A549 (cell line): Measurements from ENCODE around the gene LTA4H. TPM values are rescaled to one million over a fixed set of nuclear protein-coding genes. Genes with fewer than 3 reads are reported as not detected.

ENCODE experiments used
- ATAC-seq, 2 experiments: fragments of 200-7000 bp in 1 of 2; fragments of >200 bp in 1 of 2; cut with Nextera tagmentation in 1 of 2; cut with Tn5 transposase in 1 of 2; 3 replicates each; pipeline versions ENCODE4 v1.8.0 to v1.9.1; 2018 to 2020; ENCODE audit warnings: mild to moderate bottlenecking in 1 of 2, moderate library complexity in 1 of 2
- CTCF ChIA-PET: fragments of 300-600 bp; sonication (Branson Sonifier 250); formaldehyde crosslinking; extraction: SDS; loops from one replicate; lab custom pipeline; 2021; ENCODE audit warnings: antibody characterized with exemption, inconsistent platforms; lab: Yijun Ruan, JAX
- POLR2A ChIA-PET: fragments of 350-600 bp; formaldehyde crosslinking; extraction: SDS; loops from one replicate; lab custom pipeline; 2021; ENCODE audit warnings: antibody characterized with exemption, inconsistent platforms; lab: Yijun Ruan, JAX
- DNase-seq, 2 experiments: peaks; one replicate each; pipeline versions ENCODE4 v3.0.0 to v3.0.0-alpha.2; 2011 to 2016; ENCODE audit warnings: low read depth in 1 of 2, low spot score in 1 of 2
- FAIRE-seq: peaks from 2 replicates; lab custom pipeline; 2011; peaks lifted over from hg19 to GRCh38; lab: Jason Lieb, UNC
- H3K27ac ChIP-seq, 2 experiments: fragments of >200 bp; sonication (Bioruptor Twin); formaldehyde crosslinking; 3 replicates each; pipeline ENCODE4 v1.5.1; 2016 to 2017
- H3K4me1 ChIP-seq: fragments of >200 bp; sonication (Bioruptor Twin); formaldehyde crosslinking; 3 replicates; pipeline ENCODE4 v1.6.1; 2016
- H3K4me2 ChIP-seq: fragments of >200 bp; sonication (Bioruptor Twin); formaldehyde crosslinking; 3 replicates; pipeline ENCODE4 v1.6.1; 2016
- H3K4me3 ChIP-seq: fragments of >200 bp; sonication (Bioruptor Twin); formaldehyde crosslinking; 3 replicates; pipeline ENCODE4 v1.5.1; 2016
- H3K9me3 ChIP-seq: fragments of >200 bp; sonication (Bioruptor Twin); formaldehyde crosslinking; 3 replicates; pipeline ENCODE4 v1.6.1; 2016
- BHLHE40 ChIP-seq: IDR thresholded peaks from 2 replicates; pipeline ENCODE4 v1.6.1; 2012; ENCODE audit warnings: low read depth, low read length, inconsistent platforms
- CBX8 ChIP-seq: fragments of 200-600 bp; sonication (generic); IDR thresholded peaks from 2 replicates; pipeline ENCODE4 v1.6.1; 2016
- CHD4 ChIP-seq: fragments of 200-600 bp; sonication (generic); IDR thresholded peaks from 2 replicates; pipeline ENCODE4 v1.6.1; 2016; ENCODE audit warnings: antibody characterized with exemption, mild to moderate bottlenecking, borderline replicate concordance
- EHF ChIP-seq: fragments of 250-450 bp; sonication (Bioruptor Pico); IDR thresholded peaks from 2 replicates; pipeline ENCODE4 v1.5.0; 2020; ENCODE audit warnings: mild to moderate bottlenecking
- EHMT2 ChIP-seq: fragments of 200-600 bp; sonication (generic); IDR thresholded peaks from 2 replicates; pipeline ENCODE4 v1.6.1; 2016; ENCODE audit warnings: antibody characterized with exemption, low read depth, mild to moderate bottlenecking, moderate library complexity
- FOSB ChIP-seq: fragments of 250-450 bp; sonication (Bioruptor Pico); IDR thresholded peaks from 2 replicates; pipeline ENCODE4 v1.5.0; 2020; ENCODE audit warnings: mild to moderate bottlenecking, moderate library complexity
- HDAC2 ChIP-seq: fragments of 200-600 bp; sonication (generic); IDR thresholded peaks from 2 replicates; pipeline ENCODE4 v1.6.1; 2016
- KDM1A ChIP-seq: fragments of 200-600 bp; sonication (generic); IDR thresholded peaks from 2 replicates; pipeline ENCODE4 v1.6.1; 2016; ENCODE audit warnings: low read depth, mild to moderate bottlenecking
- MAFK ChIP-seq: fragments of 450-650 bp; IDR thresholded peaks from 2 replicates; pipeline ENCODE4 v1.6.1; 2014; ENCODE audit not compliant: partially characterized antibody
- NFE2L2 ChIP-seq: fragments of 150-350 bp; conservative IDR thresholded peaks from 2 replicates; pipeline ENCODE4 v1.6.1; 2014; ENCODE audit warnings: low read length
- NPAS2 ChIP-seq: fragments of 250-450 bp; sonication (Bioruptor Pico); IDR thresholded peaks from 2 replicates; pipeline ENCODE4 v1.8.0; 2022; ENCODE audit warnings: mild to moderate bottlenecking, moderate library complexity, borderline replicate concordance
- NR3C1 ChIP-seq: fragments of >200 bp; sonication (Bioruptor Twin); formaldehyde crosslinking; IDR thresholded peaks from 3 replicates; pipeline ENCODE4 v1.6.1; 2017
- RAD21 ChIP-seq, 2 experiments: fragments of >200 bp in 1 of 2; sonication (Bioruptor Twin) in 1 of 2; formaldehyde crosslinking in 1 of 2; IDR thresholded peaks in 1 of 2; conservative IDR thresholded peaks in 1 of 2; 2 replicates in 1 of 2; 3 replicates in 1 of 2; pipeline ENCODE4 v1.6.1; 2012 to 2018; ENCODE audit warnings: inconsistent platforms in 1 of 2
- RCOR1 ChIP-seq: fragments of 150-350 bp; IDR thresholded peaks from 2 replicates; pipeline ENCODE4 v1.6.1; 2014; ENCODE audit warnings: antibody characterized with exemption, low read length, low read depth
- RFX5 ChIP-seq: fragments of 450-650 bp; IDR thresholded peaks from 2 replicates; pipeline ENCODE4 v1.7.1; 2014; ENCODE audit warnings: antibody characterized with exemption, mild to moderate bottlenecking, moderate library complexity
- SREBF2 ChIP-seq: fragments of 450-650 bp; IDR thresholded peaks from 2 replicates; pipeline ENCODE4 v1.6.1; 2014; ENCODE audit warnings: mild to moderate bottlenecking, moderate library complexity
- TFCP2L1 ChIP-seq: fragments of 250-450 bp; sonication (Bioruptor Pico); IDR thresholded peaks from 2 replicates; pipeline ENCODE4 v1.5.0; 2021; ENCODE audit warnings: mild to moderate bottlenecking
- ZC3H11A ChIP-seq: fragments of 450-650 bp; IDR thresholded peaks from 2 replicates; pipeline ENCODE4 v1.6.1; 2014; ENCODE audit warnings: antibody characterized with exemption, mild to moderate bottlenecking
- ZSCAN20 ChIP-seq: fragments of 250-450 bp; sonication (Bioruptor Pico); IDR thresholded peaks from 2 replicates; pipeline ENCODE4 v1.8.0; 2022; ENCODE audit warnings: mild to moderate bottlenecking, moderate library complexity
- WGBS: methylation state at CpG from one replicate; pipeline ENCODE4 v1.1.6; 2017; ENCODE audit errors: missing lambda C conversion rate; 5-methylcytosine and 5-hydroxymethylcytosine counted together
- polyA plus RNA-seq, 4 experiments: library from polyadenylated mRNA; depleted of rRNA in 3 of 4; stranded (reverse); fragments of >200 nt; fragmentation: RNase III in 1 of 4; extraction: RNeasy Plus Mini Kit Qiagen cat#74134 plus additional on column Dnase treatment in 1 of 4; gene quantifications; 2 replicates in 3 of 4; 3 replicates in 1 of 4; pipeline ENCODE4 v1.2.3, GENCODE V29; 2011 to 2017
- TF ChIP-seq, protein P1 (sequence below): fragments of 200-600 bp; sonication (generic); IDR thresholded peaks from 2 replicates; pipeline ENCODE4 v1.6.1; 2016; ENCODE audit warnings: antibody characterized with exemption, mild to moderate bottlenecking, moderate library complexity
- TF ChIP-seq, protein P2 (sequence below): fragments of >200 bp; sonication (Bioruptor Twin); formaldehyde crosslinking; IDR thresholded peaks from 3 replicates; pipeline ENCODE4 v1.5.1; 2016

The LTA4H gene
- polyA plus RNA-seq, 2 of the 4 experiments (the other 2 are of a cell fraction): 126 to 174 TPM

DNA sequence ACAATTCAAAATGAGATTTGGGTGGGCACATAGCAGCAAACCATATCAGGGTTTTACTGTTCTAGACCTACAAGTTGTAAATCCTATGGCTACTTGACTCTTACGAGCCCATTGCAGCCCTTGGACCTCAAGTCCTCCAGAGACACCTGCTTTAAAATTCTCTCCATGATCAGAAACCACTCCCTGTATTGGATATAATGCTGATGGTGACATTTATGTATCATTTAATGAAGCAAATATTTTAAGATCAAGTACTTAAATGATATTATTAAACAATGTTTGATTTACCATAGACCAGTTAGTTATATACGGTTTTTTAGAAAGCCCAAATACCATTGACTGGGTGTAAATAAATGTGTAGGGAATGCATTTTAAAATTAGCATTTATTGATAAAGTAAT, 68.1 kb downstream of the LTA4H start:
- no peaks in the 10 kb centered on the region for H3K9me3 ChIP-seq
- DNase-seq: no peak
- WGBS: 90% methylated on average over 2 of the region's 2 CpGs
- no peak overlapping the region for H3K4me2 ChIP-seq
- ChIA-PET CTCF (interaction anchor here (1.1 to 2.3 kb wide), 2 partner anchors 17 to 49 kb away, joined by 3 to 7 read pairs; no protein-coding TSS in a partner anchor), POLR2A (no interaction called here)
- ATAC-seq: no peak
- no peak overlapping the region for H3K27ac ChIP-seq
- TF ChIP-seq CHD4 (no peak), MAFK (peak; percentile 67)
- TF ChIP-seq, all 56 proteins: peak for 1
- peaks cover 7% of the 10 kb centered on the region; the same call in 1 of the 3 replicates for H3K4me1 ChIP-seq
- H3K4me3 ChIP-seq: no peak overlapping the region
- FAIRE-seq: no peak

DNA sequence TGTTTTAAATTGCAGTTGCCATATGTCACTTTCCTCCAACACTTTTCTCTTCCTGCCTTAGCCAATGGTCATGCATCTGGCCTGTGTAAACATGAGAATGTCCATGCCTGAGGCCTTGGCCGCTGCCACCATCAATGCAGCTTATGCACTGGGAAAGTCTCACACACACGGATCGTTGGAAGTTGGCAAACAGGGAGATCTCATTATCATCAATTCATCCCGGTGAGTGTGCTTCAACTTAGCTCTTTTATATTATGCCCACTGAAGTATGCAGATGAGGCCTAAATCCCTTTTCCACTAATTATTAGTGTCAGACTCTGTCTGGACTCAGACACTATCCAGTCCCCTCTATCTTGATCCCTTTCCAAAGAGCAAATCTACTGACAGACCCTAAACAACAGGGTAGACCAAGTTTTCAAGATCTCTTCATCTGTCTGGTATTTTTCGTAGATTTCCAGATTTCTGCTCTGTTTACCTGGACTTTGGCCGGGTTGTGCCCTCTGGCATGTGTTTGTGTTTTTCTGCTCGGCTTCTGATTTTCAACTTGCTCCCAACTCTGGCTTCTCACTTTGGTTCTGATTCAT, 69.0 kb downstream of the LTA4H start:
- POLR2A ChIA-PET: no interaction called here
- H3K4me2 ChIP-seq: no peak overlapping the region
- DNase-seq (no peak), ATAC-seq (no peak)
- TF ChIP-seq MAFK (no peak), BHLHE40 (no peak), NFE2L2 (no peak), NR3C1 (no peak), TFCP2L1 (CRISPR knock-in tag) (no peak), CBX8 (no peak), EHMT2 (no peak), KDM1A (no peak), HDAC2 (no peak), NPAS2 (CRISPR knock-in tag) (no peak), CHD4 (no peak), RFX5 (no peak), FOSB (CRISPR knock-in tag) (no peak), ZC3H11A (no peak), RCOR1 (no peak), EHF (CRISPR knock-in tag) (no peak), ZSCAN20 (CRISPR knock-in tag) (no peak)
- TF ChIP-seq, protein P1, sequence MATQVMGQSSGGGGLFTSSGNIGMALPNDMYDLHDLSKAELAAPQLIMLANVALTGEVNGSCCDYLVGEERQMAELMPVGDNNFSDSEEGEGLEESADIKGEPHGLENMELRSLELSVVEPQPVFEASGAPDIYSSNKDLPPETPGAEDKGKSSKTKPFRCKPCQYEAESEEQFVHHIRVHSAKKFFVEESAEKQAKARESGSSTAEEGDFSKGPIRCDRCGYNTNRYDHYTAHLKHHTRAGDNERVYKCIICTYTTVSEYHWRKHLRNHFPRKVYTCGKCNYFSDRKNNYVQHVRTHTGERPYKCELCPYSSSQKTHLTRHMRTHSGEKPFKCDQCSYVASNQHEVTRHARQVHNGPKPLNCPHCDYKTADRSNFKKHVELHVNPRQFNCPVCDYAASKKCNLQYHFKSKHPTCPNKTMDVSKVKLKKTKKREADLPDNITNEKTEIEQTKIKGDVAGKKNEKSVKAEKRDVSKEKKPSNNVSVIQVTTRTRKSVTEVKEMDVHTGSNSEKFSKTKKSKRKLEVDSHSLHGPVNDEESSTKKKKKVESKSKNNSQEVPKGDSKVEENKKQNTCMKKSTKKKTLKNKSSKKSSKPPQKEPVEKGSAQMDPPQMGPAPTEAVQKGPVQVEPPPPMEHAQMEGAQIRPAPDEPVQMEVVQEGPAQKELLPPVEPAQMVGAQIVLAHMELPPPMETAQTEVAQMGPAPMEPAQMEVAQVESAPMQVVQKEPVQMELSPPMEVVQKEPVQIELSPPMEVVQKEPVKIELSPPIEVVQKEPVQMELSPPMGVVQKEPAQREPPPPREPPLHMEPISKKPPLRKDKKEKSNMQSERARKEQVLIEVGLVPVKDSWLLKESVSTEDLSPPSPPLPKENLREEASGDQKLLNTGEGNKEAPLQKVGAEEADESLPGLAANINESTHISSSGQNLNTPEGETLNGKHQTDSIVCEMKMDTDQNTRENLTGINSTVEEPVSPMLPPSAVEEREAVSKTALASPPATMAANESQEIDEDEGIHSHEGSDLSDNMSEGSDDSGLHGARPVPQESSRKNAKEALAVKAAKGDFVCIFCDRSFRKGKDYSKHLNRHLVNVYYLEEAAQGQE: no peak
- TF ChIP-seq, all 56 proteins: peak for 0
- no peak for FAIRE-seq
- Histone ChIP-seq H3K4me1 (peaks cover 7% of the 10 kb centered on the region; the same call in 1 of the 3 replicates), H3K27ac (no peak overlapping the region), H3K4me3 (no peak overlapping the region), H3K9me3 (no peaks in the 10 kb centered on the region)
- 55% methylated on average over 6 of the region's 7 CpGs for WGBS
- CTCF ChIA-PET: interaction anchor here (1.5 to 2.3 kb wide), 2 partner anchors 23 to 48 kb away, joined by 6 to 7 read pairs; partner anchors contain the start of genes AMDHD1 and CCDC38

- peak; percentile 82 to 86; a peak in 5 of 6 replicates for ATAC-seq
- peak; percentile 10 to 57 for DNase-seq
- no peaks in the 10 kb centered on the region for H3K9me3 ChIP-seq
- FAIRE-seq: no peak
- H3K27ac ChIP-seq: no peak overlapping the region
- TF ChIP-seq, protein P2, sequence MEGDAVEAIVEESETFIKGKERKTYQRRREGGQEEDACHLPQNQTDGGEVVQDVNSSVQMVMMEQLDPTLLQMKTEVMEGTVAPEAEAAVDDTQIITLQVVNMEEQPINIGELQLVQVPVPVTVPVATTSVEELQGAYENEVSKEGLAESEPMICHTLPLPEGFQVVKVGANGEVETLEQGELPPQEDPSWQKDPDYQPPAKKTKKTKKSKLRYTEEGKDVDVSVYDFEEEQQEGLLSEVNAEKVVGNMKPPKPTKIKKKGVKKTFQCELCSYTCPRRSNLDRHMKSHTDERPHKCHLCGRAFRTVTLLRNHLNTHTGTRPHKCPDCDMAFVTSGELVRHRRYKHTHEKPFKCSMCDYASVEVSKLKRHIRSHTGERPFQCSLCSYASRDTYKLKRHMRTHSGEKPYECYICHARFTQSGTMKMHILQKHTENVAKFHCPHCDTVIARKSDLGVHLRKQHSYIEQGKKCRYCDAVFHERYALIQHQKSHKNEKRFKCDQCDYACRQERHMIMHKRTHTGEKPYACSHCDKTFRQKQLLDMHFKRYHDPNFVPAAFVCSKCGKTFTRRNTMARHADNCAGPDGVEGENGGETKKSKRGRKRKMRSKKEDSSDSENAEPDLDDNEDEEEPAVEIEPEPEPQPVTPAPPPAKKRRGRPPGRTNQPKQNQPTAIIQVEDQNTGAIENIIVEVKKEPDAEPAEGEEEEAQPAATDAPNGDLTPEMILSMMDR: peak; percentile 23; the same call in 2 of the 3 replicates
- no peak for TF ChIP-seq SREBF2
- peak; percentile 47 to 66 for TF ChIP-seq RAD21 (conservative IDR thresholded peaks at IDR 0.05 in 1 of 2, IDR thresholded peaks at IDR 0.05 in 1 of 2)
- TF ChIP-seq, all 56 proteins: peak for 2
- H3K4me2 ChIP-seq: no peak overlapping the region
- ChIA-PET POLR2A (interaction anchor here (0.5 kb wide), 1 partner anchor 71 kb away, joined by 5 read pairs; no protein-coding TSS in a partner anchor), CTCF (interaction anchor here (0.7 to 1.8 kb wide), 6 partner anchors 9 to 376 kb away, joined by 3 to 7 read pairs (median 3); no protein-coding TSS in a partner anchor)
- WGBS: 60% methylated on average over 2 of the region's 2 CpGs
- peaks cover 7% of the 10 kb centered on the region; the same call in 1 of the 3 replicates for H3K4me1 ChIP-seq
- no peak overlapping the region for H3K4me3 ChIP-seq
Measured at GRCh38 chr12:95963096-95963495, 72.3 kb downstream of the LTA4H start.
